Fibroblast of lung (primary cell): ENCODE measurements around the gene TREML2.

ENCODE experiments used
- CTCF ChIP-seq, 2 donors: IDR thresholded peaks in 1 of 2; conservative IDR thresholded peaks in 1 of 2; 1 replicate in 1 of 2; 2 replicates in 1 of 2; pipeline ENCODE4 v1.5.1; 2011 to 2012; ENCODE audit warnings: low read length in 2 of 2, control low read depth in 1 of 2, inconsistent platforms in 1 of 2, low read depth in 1 of 2, mild to moderate bottlenecking in 1 of 2
- EZH2 ChIP-seq: IDR thresholded peaks from 2 replicates; pipeline ENCODE4 v1.5.1; 2012; ENCODE audit warnings: low read length, control low read depth, mild to moderate bottlenecking; ENCODE audit errors: missing control alignments

- TF ChIP-seq CTCF (conservative IDR thresholded peaks at IDR 0.05 in 1 of 2, IDR thresholded peaks at IDR 0.05 in 1 of 2; ENCODE audit: low read depth in 1 of 2, low read length in 2 of 2) (no peak), EZH2 (no peak)
Observed at GRCh38 chr6:41155132-41155805, 45.7 kb downstream of the TREML2 start.
